ENCODE data around the gene RUFY3. TPM values are rescaled to one million over a fixed set of nuclear protein-coding genes. Genes with fewer than 3 reads are reported as not detected.
A peak's percentile ranks its signal among the peaks of the same experiment; 100 is the strongest.

RUFY3 gene, protein sequence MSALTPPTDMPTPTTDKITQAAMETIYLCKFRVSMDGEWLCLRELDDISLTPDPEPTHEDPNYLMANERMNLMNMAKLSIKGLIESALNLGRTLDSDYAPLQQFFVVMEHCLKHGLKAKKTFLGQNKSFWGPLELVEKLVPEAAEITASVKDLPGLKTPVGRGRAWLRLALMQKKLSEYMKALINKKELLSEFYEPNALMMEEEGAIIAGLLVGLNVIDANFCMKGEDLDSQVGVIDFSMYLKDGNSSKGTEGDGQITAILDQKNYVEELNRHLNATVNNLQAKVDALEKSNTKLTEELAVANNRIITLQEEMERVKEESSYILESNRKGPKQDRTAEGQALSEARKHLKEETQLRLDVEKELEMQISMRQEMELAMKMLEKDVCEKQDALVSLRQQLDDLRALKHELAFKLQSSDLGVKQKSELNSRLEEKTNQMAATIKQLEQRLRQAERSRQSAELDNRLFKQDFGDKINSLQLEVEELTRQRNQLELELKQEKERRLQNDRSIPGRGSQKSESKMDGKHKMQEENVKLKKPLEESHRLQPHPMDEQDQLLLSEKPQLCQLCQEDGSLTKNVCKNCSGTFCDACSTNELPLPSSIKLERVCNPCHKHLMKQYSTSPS
- total RNA-seq (2012; rRNA removed) (28.9 and 41.1 TPM in 2 replicates), polyA plus RNA-seq (2012; rRNA removed) (19.6 and 20.3 TPM in 2 replicates), Bru-seq, nascent RNA (percentile 90 among the genes with signal in this experiment), BruChase-seq, experiment 1, labeled RNA remaining after a 6-hour chase (percentile 95 among the genes with signal in this experiment), BruChase-seq, experiment 2, labeled RNA remaining after a 2-hour chase (percentile 95 among the genes with signal in this experiment)
- 3.6 and 4.6 TPM in 2 replicates for polyA plus RNA-seq (2012; cell fraction: cytosol; rRNA removed)
- polyA plus RNA-seq (2012; cell fraction: nucleus; rRNA removed; ENCODE audit: low replicate concordance): 18.9 and 93.0 TPM in 2 replicates
- long read RNA-seq, full-length matches to known transcripts: 6 of 33 reads
- long read RNA-seq, partial matches to known transcripts: 8 of 33 reads
- long read RNA-seq, other reads (novel, unspliced or antisense): 19 of 33 reads

DNA sequence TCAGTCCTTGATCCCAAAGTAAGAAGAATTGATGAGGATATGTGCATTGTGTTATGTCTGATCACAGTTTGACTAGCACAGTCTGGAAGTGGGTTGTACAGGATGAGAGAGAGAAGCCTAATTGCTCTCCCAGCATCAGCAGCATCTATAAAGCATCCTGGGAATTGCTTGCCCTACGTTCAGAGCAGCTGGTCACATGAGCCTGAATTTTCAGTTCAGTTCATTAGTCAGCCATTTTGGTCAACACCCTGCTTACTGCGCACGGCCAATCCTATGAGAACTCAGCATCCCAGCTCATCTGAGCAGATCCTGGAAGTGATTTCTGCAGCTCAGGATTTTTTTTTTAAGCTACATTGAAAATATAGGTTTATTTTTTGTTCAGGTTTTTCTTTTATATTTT, at the start of gene RUFY3:
Gene RUFY3, plus strand, starts transcription at position 218 of the 400 bp plus-strand sequence. CDS start 610 bp downstream, outside the sequence.
- Histone ChIP-seq H2AK9ac (replicated peaks; ENCODE audit: low read depth, low read length, poor library complexity) (peak within 1 kb of the TSS; percentile 90), H4K5ac (ENCODE audit: low read depth, low read length) (peak within 1 kb of the TSS; percentile 60), H3K14ac (replicated peaks; ENCODE audit: low read depth, low read length) (peak within 1 kb of the TSS; percentile 77), H3K27ac (ENCODE audit: insufficient read depth, low read length) (peak within 1 kb of the TSS; percentile 58; the same call in 1 of the 2 replicates), H3K18ac (ENCODE audit: low read depth, low read length) (peak within 1 kb of the TSS; percentile 20), H3K36me3 (ENCODE audit: control insufficient read depth, insufficient read depth, low read length) (peaks cover 2% of the 10 kb centered on the region), H3K56ac (ENCODE audit: extremely low read depth, insufficient read depth, low read length) (peak within 1 kb of the TSS; percentile 90), H3K4me3 (ENCODE audit: insufficient read depth, low read depth, low read length) (peak within 1 kb of the TSS; percentile 46), H2BK5ac (ENCODE audit: low read depth, low read length, poor library complexity, severe bottlenecking) (peak within 1 kb of the TSS; percentile 73), H4K8ac (ENCODE audit: low read depth in 2 of 2, low read length in 2 of 2) (peak within 1 kb of the TSS in 1 of 2 experiments; percentile 81; a peak in 2 of 4 replicates), H3K9me3 (ENCODE audit: control insufficient read depth, insufficient read depth, low read length) (no peaks in the 10 kb centered on the region), H2AK5ac (ENCODE audit: low read depth, low read length) (peak within 1 kb of the TSS; percentile 31), H4K91ac (ENCODE audit: insufficient read depth, low read depth, low read length) (peak within 1 kb of the TSS; percentile 66; the same call in 1 of the 2 replicates), H2BK15ac (ENCODE audit: low read depth, low read length) (peak within 1 kb of the TSS; percentile 62; the same call in 1 of the 3 replicates), H3K79me1 (ENCODE audit: low read depth in 1 of 2, low read length in 2 of 2) (peaks cover 10 to 53% of the 10 kb centered on the region in 2 experiments), H3K27me3 (ENCODE audit: control insufficient read depth, insufficient read depth, low read length) (no peaks in the 10 kb centered on the region), H3K9me1 (ENCODE audit: insufficient read depth, low read length) (peaks cover 3% of the 10 kb centered on the region), H3K23ac (ENCODE audit: low read depth, low read length) (peak within 1 kb of the TSS; percentile 87; the same call in 1 of the 2 replicates), H3K4me2 (ENCODE audit: low read depth, low read length) (peak within 1 kb of the TSS; percentile 86), H3K4me1 (ENCODE audit: control insufficient read depth, insufficient read depth, low read length) (no peaks in the 10 kb centered on the region; the same call in 1 of the 2 replicates), H2BK20ac (ENCODE audit: low read depth, low read length) (peak within 1 kb of the TSS; percentile 38; the same call in 1 of the 2 replicates), H3K4ac (ENCODE audit: low read depth, low read length) (peak within 1 kb of the TSS; percentile 79), H4K20me1 (ENCODE audit: insufficient read depth, low read length) (no peaks in the 10 kb centered on the region; the same call in 1 of the 2 replicates), H2BK120ac (ENCODE audit: low read depth, low read length) (peak within 1 kb of the TSS; percentile 62), H2AFZ (replicated peaks; ENCODE audit: low read length, poor library complexity) (peak within 1 kb of the TSS; percentile 87), H3K9ac (ENCODE audit: low read depth, low read length) (peak within 1 kb of the TSS; percentile 80)
- CTCF ChIA-PET: interaction anchor here (0.8 to 2.1 kb wide), 3 partner anchors 9 to 70 kb away, joined by 3 to 9 read pairs (median 4); no protein-coding TSS in a partner anchor
- dilution Hi-C loops (cut with HindIII; ENCODE audit: low sequenced_read_pairs, unreplicated experiment): no loop called here
- intact Hi-C loops (cut with micrococcal nuclease): no loop called here
- BruUV-seq (replicated peaks): no TSS peak
- in situ Hi-C loops (cut with MboI; ENCODE audit: low sequenced_read_pairs): no loop called here
- DNase-seq (peak; percentile 98), ATAC-seq (ENCODE audit: low read depth) (peak; percentile 98)
- POLR2A ChIA-PET (ENCODE audit: unreplicated experiment): interaction anchor here (0.6 to 0.7 kb wide), 2 partner anchors 13 to 54 kb away, joined by 3 to 5 read pairs; no protein-coding TSS in a partner anchor
- 0% methylated on average over 1 of the region's 3 CpGs; no CpG with 5 or more reads in 1 of the 2 experiments for WGBS, 2 experiments (ENCODE audit: extremely low coverage in 2 of 2, insufficient read length in 1 of 2)
- TF ChIP-seq BHLHE40 (IDR thresholded peaks at IDR 0.05; ENCODE audit: low read depth, low read length) (peak; percentile 51; the same call in 1 of the 2 replicates), USF2 (IDR thresholded peaks at IDR 0.05; ENCODE audit: low read depth, low read length) (peak; percentile 92), RFX5 (IDR thresholded peaks at IDR 0.05; ENCODE audit: low read depth, low read length) (no peak), POLR2A (IDR thresholded peaks at IDR 0.05; ENCODE audit: low read depth, low read length) (0 out of 2 replicates have a peak, but pooled peaks have one; percentile 57), CHD1 (IDR thresholded peaks at IDR 0.05; ENCODE audit: low read depth, low read length) (no peak), ELK1 (IDR thresholded peaks at IDR 0.05; ENCODE audit: borderline replicate concordance, low read depth, low read length) (no peak), MAZ (IDR thresholded peaks at IDR 0.05; ENCODE audit: borderline replicate concordance, low read depth, low read length) (no peak), FOS (IDR thresholded peaks at IDR 0.05; ENCODE audit: low read depth, low read length) (no peak)
- TF ChIP-seq, protein P1, sequence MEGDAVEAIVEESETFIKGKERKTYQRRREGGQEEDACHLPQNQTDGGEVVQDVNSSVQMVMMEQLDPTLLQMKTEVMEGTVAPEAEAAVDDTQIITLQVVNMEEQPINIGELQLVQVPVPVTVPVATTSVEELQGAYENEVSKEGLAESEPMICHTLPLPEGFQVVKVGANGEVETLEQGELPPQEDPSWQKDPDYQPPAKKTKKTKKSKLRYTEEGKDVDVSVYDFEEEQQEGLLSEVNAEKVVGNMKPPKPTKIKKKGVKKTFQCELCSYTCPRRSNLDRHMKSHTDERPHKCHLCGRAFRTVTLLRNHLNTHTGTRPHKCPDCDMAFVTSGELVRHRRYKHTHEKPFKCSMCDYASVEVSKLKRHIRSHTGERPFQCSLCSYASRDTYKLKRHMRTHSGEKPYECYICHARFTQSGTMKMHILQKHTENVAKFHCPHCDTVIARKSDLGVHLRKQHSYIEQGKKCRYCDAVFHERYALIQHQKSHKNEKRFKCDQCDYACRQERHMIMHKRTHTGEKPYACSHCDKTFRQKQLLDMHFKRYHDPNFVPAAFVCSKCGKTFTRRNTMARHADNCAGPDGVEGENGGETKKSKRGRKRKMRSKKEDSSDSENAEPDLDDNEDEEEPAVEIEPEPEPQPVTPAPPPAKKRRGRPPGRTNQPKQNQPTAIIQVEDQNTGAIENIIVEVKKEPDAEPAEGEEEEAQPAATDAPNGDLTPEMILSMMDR (conservative IDR thresholded peaks at IDR 0.05; ENCODE audit: low read depth, low read length): no peak

All from IMR-90 (cell line).